ENCODE results near the gene PGPEP1.
A peak's percentile ranks its signal among the peaks of the same experiment; 100 is the strongest.
"Not testable (repeated sequence)": the region's sequence is repeated elsewhere in the genome, so short reads cannot be mapped to it uniquely, and the experiment has no call there.

PGPEP1 gene

DNA sequence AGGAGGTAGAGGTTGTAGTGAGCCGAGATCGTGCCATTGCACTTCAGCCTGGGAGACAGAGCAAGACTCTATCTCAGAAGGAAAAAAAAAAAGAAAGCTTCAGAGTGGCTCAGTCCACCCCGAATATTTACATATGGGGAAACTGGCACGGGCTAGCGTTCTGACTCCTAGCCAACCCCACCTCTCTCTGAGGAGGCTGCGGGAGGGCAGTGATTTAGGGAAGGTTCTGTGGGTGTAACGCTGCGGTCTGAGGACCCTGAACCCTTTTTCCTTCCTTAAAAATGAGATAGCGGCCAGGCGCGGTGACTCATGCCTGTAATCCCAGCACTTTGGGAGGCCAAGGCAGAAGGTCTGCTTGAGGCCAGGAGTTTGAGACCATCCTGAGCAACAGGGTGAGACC lies 52.0 kb downstream of the PGPEP1 start:
- DNase-seq = no peak

GRCh38 chr19:18392926-18393325 lies 52.5 kb downstream of the PGPEP1 start:
- no peak for DNase-seq

DNA sequence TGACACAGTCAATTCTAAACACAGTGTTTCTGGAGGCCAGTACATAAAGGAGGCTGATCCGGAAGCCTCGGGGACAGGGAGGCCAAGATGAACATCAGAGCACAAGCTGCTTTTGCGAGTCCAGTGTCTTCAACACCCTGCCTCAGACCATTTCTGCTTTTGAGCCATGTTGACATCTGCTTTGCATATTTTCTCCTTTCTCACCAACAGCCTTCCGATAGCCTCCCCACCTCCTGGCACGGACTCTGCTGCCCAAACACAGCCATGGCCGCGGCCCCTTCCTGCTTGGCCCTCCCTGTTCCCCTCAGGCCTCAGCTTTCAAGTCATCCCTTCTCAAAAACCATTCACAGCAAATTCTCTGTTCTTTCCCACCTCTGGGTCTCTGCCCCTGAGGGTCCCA lies 53.4 kb downstream of the PGPEP1 start:
- DNase-seq = no peak

- no peak for DNase-seq
These were observed 56.3 kb downstream of the PGPEP1 start for GRCh38 chr19:18396471-18397241.

DNA sequence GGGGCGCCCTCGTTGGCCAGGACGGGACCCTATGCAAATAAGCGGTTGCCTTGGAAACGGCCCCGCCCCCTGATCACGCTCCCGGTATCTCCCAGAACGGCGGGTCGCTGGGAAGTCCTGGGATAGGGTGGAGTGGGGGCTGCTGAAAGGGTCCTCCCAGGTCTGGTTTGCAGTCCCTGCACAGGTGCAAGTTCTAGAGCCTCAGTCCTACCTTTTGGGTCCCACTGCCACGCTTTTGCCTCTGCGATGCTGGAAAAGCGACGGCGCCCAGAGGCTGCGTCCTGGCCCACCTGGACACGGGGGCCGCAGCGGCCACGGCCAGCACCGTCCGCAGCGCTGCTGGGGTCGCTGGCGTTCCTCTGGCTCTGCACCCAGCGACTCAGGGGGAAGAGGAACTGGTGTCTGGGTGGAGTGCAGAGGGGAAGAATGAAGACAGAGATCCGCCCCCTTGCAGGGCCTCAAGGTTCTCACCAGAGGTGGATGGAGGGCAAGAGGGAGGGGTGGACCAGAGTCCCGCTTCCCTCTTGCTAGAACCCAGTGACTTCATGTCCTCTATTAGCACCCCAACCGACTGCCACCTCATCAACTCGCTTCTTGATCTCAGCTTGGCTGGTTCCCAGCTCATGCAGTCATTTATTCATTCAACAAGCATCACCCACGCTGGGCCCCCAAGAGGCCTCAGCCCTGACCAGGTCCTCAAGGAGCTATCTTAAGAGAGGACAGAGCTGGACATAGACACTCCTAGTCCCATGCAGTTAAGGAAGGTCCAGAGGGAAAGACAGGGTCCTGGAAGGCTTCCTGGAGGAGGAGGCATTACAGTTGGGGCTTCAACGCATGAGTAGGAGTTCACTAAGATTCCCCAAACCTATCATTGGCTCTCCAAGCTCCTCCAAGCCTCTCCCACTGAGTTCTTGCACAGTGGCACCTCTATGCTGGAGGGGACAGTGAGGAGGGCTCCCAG lies 57.1 kb downstream of the PGPEP1 start, which contains the start of gene LRRC25:
TSS of gene LRRC25 (minus strand) at position 381 of the 961 bp plus-strand sequence. CDS start 659 bp downstream, outside the sequence.
- DNase-seq = no peak

- DNase-seq = no peak
These were observed 58.6 kb downstream of the PGPEP1 start for GRCh38 chr19:18399008-18399407.

DNA sequence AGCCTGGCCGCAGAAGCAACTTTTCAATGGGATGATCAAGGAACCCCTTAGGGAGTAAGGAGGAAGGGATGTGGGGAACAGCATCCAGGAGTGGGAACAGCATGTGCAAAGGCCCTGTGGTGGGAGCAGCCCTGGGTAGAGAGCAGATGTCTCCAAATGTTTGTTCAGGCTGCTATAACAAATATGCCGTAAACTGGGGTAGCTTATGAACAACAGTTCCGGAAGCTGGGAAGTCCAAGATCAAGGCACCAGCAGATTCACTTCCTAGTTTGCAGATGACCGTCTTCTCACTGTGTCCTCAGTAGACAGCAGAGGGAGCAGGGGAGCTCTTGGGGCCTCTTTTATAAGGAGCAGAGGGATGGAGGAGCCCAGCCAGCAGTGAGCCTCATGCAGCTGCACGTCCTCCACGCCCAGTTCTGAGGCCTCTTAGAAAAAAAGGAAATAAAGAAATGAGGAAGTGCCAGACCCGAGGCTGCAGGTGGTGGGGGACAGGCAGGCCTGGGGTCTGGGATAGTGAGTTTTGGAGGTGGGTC lies 61.2 kb downstream of the PGPEP1 start:
- DNase-seq = no peak

DNA sequence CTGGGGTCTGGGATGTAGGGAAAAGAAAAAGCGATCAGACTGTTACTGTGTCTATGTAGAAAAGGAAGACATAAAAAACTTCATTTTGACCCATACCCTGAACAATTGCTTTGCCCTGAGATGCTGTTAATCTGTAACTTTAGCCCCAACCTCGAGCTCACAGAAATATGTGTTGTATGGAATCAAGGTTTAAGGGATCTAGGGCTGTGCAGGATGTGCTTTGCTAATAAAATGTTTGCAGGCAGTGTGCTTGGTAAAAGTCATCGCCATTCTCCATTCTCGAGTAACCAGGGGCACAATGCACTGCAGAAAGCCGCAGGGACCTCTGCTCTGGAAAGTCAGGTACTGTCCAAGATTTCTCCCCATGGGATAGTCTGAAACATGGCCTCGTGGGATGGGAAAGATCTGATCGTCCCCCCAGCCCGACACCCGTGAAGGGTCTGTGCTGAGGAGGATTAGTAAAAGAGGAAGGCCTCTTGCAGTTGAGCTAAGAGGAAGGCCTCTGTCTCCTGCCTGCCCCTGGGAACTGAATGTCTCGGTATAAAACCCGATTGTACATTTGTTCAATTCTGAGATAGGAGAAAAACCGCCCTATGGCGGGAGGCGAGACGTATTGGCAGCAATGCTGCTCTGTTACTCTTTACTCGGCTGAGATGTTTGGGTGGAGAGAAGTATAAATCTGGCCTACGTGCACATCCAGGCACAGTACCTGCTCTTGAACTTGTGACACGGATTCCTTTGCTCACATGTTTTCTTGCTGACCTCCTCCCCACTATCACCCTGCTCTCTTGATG lies 62.3 kb downstream of the PGPEP1 start:
- DNase-seq = not testable (repeated sequence)

DNA sequence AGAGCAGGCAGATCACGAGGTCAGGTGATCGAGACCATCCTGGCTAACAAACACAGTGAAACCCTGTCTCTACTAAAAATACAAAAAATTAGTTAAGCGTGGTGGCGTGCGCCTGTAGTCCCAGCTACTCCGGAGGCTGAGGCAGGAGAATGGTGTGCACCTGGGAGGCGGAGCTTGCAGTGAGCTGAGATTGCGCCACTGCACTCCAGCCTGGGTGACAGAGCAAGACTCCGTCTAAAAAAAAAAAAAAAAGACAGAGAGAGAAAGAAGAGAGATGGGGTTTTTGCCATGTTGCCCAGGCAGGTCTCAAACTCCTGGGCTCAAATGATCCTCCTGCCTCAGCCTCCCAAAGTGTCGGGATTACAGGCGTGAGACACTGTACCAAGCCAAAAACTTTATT lies 65.4 kb downstream of the PGPEP1 start:
- not testable (repeated sequence) for DNase-seq

DNA sequence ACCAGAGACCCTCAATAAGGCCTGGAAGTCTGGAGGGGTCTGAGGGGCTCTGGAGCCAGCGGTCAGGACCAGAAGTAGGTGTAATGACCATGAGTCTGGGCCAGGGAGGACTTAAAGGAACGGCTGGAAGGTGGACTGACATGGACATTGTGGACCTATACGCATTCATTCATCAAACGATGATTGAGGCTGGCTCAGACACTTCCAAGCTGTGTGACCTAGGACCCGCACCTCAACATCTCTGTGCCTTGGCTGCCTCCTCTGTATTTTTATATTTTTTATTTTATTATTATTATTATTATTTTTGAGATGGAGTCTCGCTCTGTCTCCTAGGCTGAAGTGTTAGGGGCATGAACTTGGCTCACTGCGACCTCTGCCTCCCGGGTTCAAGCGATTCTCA lies 66.4 kb downstream of the PGPEP1 start:
- no peak for DNase-seq

GRCh38 chr19:18408053-18408476 lies 67.7 kb downstream of the PGPEP1 start:
- DNase-seq = no peak

DNA sequence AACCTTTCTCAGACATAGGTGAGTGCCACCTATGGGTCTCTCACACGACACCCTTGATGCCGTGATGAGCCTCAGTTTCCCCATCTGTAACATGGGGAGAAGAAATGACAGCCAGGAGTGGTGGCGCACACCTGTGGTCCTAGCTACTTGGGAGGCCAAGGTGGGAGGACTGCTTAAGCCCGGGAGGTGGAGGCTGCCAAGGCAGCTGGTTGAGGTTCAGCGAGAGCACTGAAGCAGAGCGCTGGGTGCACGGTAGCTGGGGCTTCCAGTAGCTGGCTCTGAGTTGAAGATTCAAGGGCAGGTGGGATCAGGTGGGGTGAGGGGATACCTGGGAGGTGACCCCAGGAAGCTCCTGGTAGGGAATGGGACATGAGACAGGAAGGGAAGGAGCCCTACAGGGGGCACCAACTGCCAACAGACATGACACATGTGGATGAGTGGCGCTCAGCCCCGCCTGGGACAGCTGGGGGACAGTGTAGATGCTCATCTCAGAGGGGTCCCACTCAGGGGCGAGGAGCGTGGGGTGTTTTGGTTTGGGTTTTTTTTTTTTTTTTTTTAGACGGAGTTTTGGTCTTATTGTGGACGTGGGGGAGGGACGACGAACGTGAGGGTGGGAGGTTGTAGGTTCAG lies 72.3 kb downstream of the PGPEP1 start:
- no peak for DNase-seq

- no peak for DNase-seq
These were observed 74.2 kb downstream of the PGPEP1 start for GRCh38 chr19:18414504-18415177.

DNA sequence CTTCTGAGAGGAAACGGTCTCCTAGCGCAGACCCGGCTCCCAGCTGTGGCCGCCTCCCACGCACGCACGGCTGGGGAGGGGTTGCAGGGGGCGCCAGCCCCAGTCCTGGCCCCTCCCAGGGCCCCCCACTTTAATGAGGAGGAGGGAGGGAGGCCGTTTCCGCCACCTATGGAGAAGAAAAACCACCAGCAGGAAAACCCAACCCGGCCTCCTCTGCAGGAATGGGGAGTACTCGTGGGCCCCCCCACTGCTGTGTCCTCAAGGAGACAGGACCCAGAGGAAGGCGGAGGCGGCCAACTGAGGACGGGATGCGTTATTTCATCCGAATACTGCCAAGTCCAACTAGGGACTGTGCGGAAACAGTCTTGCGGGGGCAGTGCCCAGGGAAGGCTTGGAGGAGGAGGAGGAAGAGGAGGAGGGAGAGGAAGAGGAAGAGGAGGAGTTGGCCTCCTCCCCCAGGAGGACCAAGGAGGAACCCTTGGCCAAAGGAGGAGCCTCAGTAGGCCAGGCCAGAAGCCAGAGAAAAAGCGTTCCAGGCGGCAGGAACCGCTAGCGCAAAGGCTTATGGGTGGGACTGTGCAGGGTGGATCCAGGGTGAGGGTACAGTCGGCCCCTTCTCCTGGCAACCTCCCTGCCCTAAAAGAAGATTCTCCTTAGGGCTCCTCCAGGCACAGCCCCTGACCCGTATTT lies 74.9 kb downstream of the PGPEP1 start:
- no peak for DNase-seq

GRCh38 chr19:18416778-18417249 lies 76.4 kb downstream of the PGPEP1 start:
- peak in 1 of 2 experiments; percentile 69 for DNase-seq

- DNase-seq = no peak
These were observed 77.0 kb downstream of the PGPEP1 start for GRCh38 chr19:18417250-18418028.

- peak in 1 of 2 experiments; percentile 45 for DNase-seq
These were observed 77.7 kb downstream of the PGPEP1 start for GRCh38 chr19:18418029-18418482.

DNA sequence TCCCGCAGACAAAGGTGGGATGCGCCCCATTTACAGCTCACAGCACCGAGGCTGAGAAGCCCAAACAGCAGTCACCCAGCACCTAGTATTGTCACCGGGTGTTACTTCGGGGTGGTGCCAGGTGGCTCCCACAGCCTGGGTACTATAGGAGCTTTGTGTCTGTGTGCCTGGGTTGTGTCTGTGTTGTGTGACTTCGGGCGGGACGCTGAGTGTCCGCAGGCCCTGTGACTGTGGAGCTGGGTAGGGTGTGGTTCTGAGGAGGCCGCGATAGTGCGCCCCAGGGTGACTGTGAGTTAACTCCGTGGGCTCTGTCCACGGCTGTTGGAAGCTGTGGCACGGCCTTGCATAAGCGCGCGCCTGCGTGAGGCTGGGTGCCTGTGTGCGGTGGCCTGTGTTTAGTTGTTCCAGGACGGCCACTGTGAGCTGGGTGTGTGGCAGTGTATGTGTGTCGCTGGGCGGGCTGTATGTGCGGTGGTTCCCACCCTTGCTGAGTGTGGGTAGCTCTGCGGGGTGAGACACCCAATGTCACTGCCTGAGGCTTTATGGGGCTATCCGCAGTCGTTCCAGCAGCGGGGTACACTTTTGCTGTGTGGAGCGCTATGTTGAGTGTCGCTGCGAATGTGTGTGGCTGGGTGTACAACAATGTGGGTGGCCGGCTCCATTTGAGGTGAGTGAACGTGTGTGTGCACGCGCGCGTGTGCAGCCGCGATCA lies 78.2 kb downstream of the PGPEP1 start:
- DNase-seq = peak in 1 of 2 experiments; percentile 40

DNA sequence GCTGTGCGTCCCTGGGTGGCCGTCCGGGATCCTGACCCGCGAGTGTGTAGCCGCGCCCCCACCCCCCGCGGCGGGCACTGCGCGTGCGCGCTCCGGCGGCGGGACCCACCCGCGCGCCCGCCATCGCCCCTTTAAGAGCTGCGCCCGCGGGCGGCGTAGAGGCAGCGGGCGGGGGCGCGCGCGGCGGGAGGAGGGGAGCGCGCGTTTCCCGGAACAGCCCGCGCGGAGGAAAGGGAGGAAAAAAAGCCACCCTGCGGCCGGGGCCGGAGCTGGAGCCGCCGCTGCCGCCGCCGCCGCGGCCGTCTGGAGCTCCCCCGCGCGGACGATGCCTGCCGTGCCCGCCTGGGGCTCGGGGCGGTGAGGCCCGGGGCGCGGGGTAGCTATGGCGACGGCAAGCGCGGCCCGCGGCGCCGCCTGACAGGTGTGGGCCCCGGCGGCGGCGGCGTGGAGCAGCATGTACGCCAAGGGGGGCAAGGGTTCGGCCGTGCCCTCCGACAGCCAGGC lies 78.8 kb downstream of the PGPEP1 start, which contains the start of gene SSBP4:
TSS of gene SSBP4 (plus strand) at position 204 of the 504 bp plus-strand sequence. CDS start at position 455, 251 bp downstream.
- peak; percentile 61 to 69 for DNase-seq

Data from stimulated activated CD4-positive, alpha-beta T cell treated with anti-CD3 and anti-CD28 coated beads, Interleukin-4, amount 100 ng/mL, for 4 hours (primary cell).